Mesothelial cell of epicardium (in vitro differentiated cells): ENCODE data around the gene GPX3. TPM values are rescaled to one million over a fixed set of nuclear protein-coding genes. Genes with fewer than 3 reads are reported as not detected.

ENCODE experiments used
- DNase-seq, 2 experiments: peaks; one replicate each; pipeline ENCODE4 v3.0.0; 2021; ENCODE audit warnings: low spot score in 2 of 2; ENCODE audit not compliant: unreplicated experiment in 2 of 2
- H3K27ac Mint-ChIP-seq: 2 replicates; pipeline ENCODE4 v1.8.0; 2021; ENCODE audit warnings: mixed read lengths
- H3K27me3 Mint-ChIP-seq: 2 replicates; pipeline ENCODE4 v1.8.0; 2021; ENCODE audit warnings: low read depth, mixed read lengths
- H3K36me3 Mint-ChIP-seq: 2 replicates; pipeline ENCODE4 v1.8.0; 2021; ENCODE audit warnings: mixed read lengths
- H3K4me1 Mint-ChIP-seq: 2 replicates; pipeline ENCODE4 v1.8.0; 2021; ENCODE audit warnings: mixed read lengths
- H3K4me3 Mint-ChIP-seq: 2 replicates; pipeline ENCODE4 v1.8.0; 2021; ENCODE audit warnings: mild to moderate bottlenecking, moderate library complexity, mixed read lengths
- H3K9me3 Mint-ChIP-seq: 2 replicates; pipeline ENCODE4 v1.8.0; 2021; ENCODE audit warnings: mixed read lengths
- total RNA-seq: library from RNA; stranded (reverse); gene quantifications from 3 replicates; pipeline ENCODE4 v1.2.1, GENCODE V29; 2021
- TF ChIP-seq, protein P1 (sequence below): fragments of 200-600 bp; sonication (generic); IDR thresholded peaks from one replicate; pipeline ENCODE4 v1.5.0; 2021; ENCODE audit warnings: antibody characterized with exemption; ENCODE audit not compliant: unreplicated experiment

Gene GPX3
- total RNA-seq, 1 donor from 2014 or later = 2.0 TPM

GRCh38 chr5:151025250-151025606, 4.8 kb downstream of the GPX3 start:
- TF ChIP-seq, protein P1, sequence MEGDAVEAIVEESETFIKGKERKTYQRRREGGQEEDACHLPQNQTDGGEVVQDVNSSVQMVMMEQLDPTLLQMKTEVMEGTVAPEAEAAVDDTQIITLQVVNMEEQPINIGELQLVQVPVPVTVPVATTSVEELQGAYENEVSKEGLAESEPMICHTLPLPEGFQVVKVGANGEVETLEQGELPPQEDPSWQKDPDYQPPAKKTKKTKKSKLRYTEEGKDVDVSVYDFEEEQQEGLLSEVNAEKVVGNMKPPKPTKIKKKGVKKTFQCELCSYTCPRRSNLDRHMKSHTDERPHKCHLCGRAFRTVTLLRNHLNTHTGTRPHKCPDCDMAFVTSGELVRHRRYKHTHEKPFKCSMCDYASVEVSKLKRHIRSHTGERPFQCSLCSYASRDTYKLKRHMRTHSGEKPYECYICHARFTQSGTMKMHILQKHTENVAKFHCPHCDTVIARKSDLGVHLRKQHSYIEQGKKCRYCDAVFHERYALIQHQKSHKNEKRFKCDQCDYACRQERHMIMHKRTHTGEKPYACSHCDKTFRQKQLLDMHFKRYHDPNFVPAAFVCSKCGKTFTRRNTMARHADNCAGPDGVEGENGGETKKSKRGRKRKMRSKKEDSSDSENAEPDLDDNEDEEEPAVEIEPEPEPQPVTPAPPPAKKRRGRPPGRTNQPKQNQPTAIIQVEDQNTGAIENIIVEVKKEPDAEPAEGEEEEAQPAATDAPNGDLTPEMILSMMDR = no peak
- no peak overlapping the region for H3K4me3 Mint-ChIP-seq
- DNase-seq = no peak

DNA sequence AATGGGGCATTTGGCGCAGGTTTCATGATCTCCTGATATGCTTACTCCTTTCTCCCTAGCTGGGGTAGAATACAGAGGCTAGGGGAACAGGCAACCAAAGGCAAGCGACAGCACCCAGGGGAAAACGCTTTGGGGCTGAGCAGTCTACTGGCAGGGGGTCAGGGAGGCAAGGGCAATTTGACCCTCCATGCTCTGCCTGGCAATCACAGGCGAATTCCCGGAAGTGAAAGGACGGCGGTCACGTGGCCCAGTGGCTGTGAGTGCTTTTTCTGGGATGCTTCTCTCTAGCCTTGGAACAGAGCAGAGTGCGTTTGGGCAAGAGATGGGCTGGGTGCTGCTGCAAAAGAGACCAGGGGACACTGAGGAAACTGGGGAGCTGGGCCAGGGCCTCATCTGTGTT, 5.7 kb downstream of the GPX3 start:
- Mint-ChIP-seq H3K27ac (no peak overlapping the region), H3K4me3 (no peak overlapping the region), H3K9me3 (no peaks in the 10 kb centered on the region), H3K4me1 (peaks cover under 1% of the 10 kb centered on the region), H3K27me3 (peaks cover 9% of the 10 kb centered on the region), H3K36me3 (peaks cover 12% of the 10 kb centered on the region)
- no peak for DNase-seq
- TF ChIP-seq, protein P1 = no peak

More at GRCh38 chr5:151025250-151025606, 4.8 kb downstream of the GPX3 start:
- Mint-ChIP-seq H3K9me3 (no peaks in the 10 kb centered on the region), H3K27ac (no peak overlapping the region), H3K27me3 (peaks cover 12% of the 10 kb centered on the region), H3K36me3 (peaks cover 9% of the 10 kb centered on the region), H3K4me1 (peaks cover 5% of the 10 kb centered on the region)

DNA sequence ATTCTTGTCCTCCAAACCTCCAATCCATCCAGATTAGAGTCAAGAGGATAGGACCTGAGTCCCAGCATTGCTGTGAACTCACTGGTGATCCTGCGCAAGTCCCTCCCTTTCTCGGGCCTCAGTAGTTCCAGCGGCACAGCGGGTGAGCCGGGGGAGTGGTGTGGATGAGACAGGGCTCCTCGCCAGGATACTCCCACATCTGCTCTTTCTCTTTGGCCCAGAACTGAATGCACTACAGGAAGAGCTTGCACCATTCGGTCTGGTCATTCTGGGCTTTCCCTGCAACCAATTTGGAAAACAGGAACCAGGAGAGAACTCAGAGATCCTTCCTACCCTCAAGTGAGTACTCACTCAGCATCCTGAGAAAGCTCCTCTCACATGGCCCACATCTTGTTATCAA, 6.3 kb downstream of the GPX3 start:
- Mint-ChIP-seq H3K27ac (no peak overlapping the region), H3K4me3 (no peak overlapping the region), H3K9me3 (no peaks in the 10 kb centered on the region), H3K36me3 (peaks cover 16% of the 10 kb centered on the region), H3K27me3 (peaks cover 7% of the 10 kb centered on the region), H3K4me1 (no peaks in the 10 kb centered on the region)
- no peak for DNase-seq
- TF ChIP-seq, protein P1 = no peak

GRCh38 chr5:151027961-151028479, 7.6 kb downstream of the GPX3 start:
- no peak for DNase-seq
- Mint-ChIP-seq H3K27ac (no peak overlapping the region), H3K4me3 (no peak overlapping the region), H3K4me1 (no peaks in the 10 kb centered on the region), H3K9me3 (no peaks in the 10 kb centered on the region), H3K36me3 (peaks cover 25% of the 10 kb centered on the region), H3K27me3 (no peaks in the 10 kb centered on the region)
- TF ChIP-seq, protein P1 = no peak

- no peaks in the 10 kb centered on the region for H3K27me3 Mint-ChIP-seq
Measured at GRCh38 chr5:151028717-151029116, 8.3 kb downstream of the GPX3 start.

More at GRCh38 chr5:151028717-151029116, 8.3 kb downstream of the GPX3 start:
- peaks cover 29% of the 10 kb centered on the region for H3K36me3 Mint-ChIP-seq
- H3K27ac Mint-ChIP-seq = no peak overlapping the region
- no peak for DNase-seq
- H3K9me3 Mint-ChIP-seq = no peaks in the 10 kb centered on the region
- TF ChIP-seq, protein P1 = no peak
- no peak overlapping the region for H3K4me3 Mint-ChIP-seq
- no peaks in the 10 kb centered on the region for H3K4me1 Mint-ChIP-seq
